Measurements from ENCODE around the gene ERBB4. TPM values are rescaled to one million over a fixed set of nuclear protein-coding genes. Genes with fewer than 3 reads are reported as not detected.

Gene ERBB4
- total RNA-seq, 1 donor from 2014 or later = 0.36 TPM

GRCh38 chr2:212064318-212064717 lies 474.3 kb downstream of the ERBB4 start:
- no peak for DNase-seq (ENCODE audit: low spot score)
- Mint-ChIP-seq H3K27me3 (ENCODE audit: unreplicated experiment) (no peaks in the 10 kb centered on the region), H3K9me3 (ENCODE audit: unreplicated experiment) (no peaks in the 10 kb centered on the region), H3K4me3 (ENCODE audit: unreplicated experiment) (no peak overlapping the region), H3K36me3 (ENCODE audit: low read depth, unreplicated experiment) (no peaks in the 10 kb centered on the region), H3K4me1 (ENCODE audit: unreplicated experiment) (no peaks in the 10 kb centered on the region), H3K27ac (ENCODE audit: unreplicated experiment) (no peak overlapping the region)
- no peak for TF ChIP-seq CTCF (IDR thresholded peaks at IDR 0.05; ENCODE audit: unreplicated experiment)

DNA sequence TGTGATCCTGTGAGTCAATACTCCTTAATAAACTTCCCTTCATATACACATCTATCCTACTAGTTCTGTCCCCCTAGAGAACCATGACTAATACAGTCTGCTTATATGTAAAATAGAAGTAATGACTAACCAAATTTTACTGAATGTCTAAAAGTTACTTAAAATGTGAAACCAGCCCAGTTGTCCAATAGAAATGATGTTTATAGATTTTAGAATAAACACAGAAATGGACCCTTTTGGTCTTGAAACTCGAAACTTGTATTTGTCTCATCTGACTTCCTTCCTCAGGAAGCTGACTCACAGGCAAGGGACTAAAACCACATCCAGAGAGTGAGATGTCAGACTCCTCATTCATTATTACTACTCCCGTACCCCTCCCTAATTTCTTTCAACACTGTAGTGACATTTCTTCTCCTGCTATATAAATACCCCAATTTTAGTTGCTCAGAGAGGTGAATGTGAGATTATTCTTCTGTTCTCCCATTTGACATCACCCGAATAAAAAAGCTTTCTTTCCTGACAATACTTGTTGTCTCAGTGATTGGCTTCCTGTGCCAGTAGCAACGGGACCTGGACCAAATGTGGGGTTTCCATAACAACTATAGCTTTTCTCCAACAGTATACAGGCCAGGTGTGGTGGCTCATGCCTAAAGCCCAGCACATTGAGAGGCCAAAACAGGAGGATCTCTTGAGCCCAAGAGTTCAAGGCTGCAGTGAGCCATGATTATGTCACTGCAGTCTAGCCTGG lies 486.0 kb downstream of the ERBB4 start:
- Mint-ChIP-seq H3K27me3 (ENCODE audit: unreplicated experiment) (peaks cover 6% of the 10 kb centered on the region), H3K4me1 (ENCODE audit: unreplicated experiment) (no peaks in the 10 kb centered on the region), H3K9me3 (ENCODE audit: unreplicated experiment) (peaks cover 6% of the 10 kb centered on the region), H3K36me3 (ENCODE audit: low read depth, unreplicated experiment) (peaks cover 15% of the 10 kb centered on the region), H3K4me3 (ENCODE audit: unreplicated experiment) (no peak overlapping the region), H3K27ac (ENCODE audit: unreplicated experiment) (no peak overlapping the region)
- TF ChIP-seq CTCF (IDR thresholded peaks at IDR 0.05; ENCODE audit: unreplicated experiment) = no peak
- no peak for DNase-seq (ENCODE audit: low spot score)

GRCh38 chr2:212050871-212051270 lies 487.7 kb downstream of the ERBB4 start:
- peaks cover 2% of the 10 kb centered on the region for H3K27me3 Mint-ChIP-seq (ENCODE audit: unreplicated experiment)
- DNase-seq (ENCODE audit: low spot score) = no peak
- H3K27ac Mint-ChIP-seq (ENCODE audit: unreplicated experiment) = no peak overlapping the region
- no peak for TF ChIP-seq CTCF (IDR thresholded peaks at IDR 0.05; ENCODE audit: unreplicated experiment)
- H3K4me1 Mint-ChIP-seq (ENCODE audit: unreplicated experiment) = no peaks in the 10 kb centered on the region
- H3K9me3 Mint-ChIP-seq (ENCODE audit: unreplicated experiment) = peaks cover 6% of the 10 kb centered on the region
- H3K4me3 Mint-ChIP-seq (ENCODE audit: unreplicated experiment) = no peak overlapping the region
- peaks cover 15% of the 10 kb centered on the region for H3K36me3 Mint-ChIP-seq (ENCODE audit: low read depth, unreplicated experiment)

- Mint-ChIP-seq H3K4me1 (ENCODE audit: unreplicated experiment) (no peaks in the 10 kb centered on the region), H3K36me3 (ENCODE audit: low read depth, unreplicated experiment) (no peaks in the 10 kb centered on the region), H3K4me3 (ENCODE audit: unreplicated experiment) (no peak overlapping the region), H3K27ac (ENCODE audit: unreplicated experiment) (no peak overlapping the region), H3K9me3 (ENCODE audit: unreplicated experiment) (no peaks in the 10 kb centered on the region), H3K27me3 (ENCODE audit: unreplicated experiment) (no peaks in the 10 kb centered on the region)
- no peak for DNase-seq (ENCODE audit: low spot score)
- TF ChIP-seq CTCF (IDR thresholded peaks at IDR 0.05; ENCODE audit: unreplicated experiment) = no peak
Observed at GRCh38 chr2:212042562-212042961, 496.0 kb downstream of the ERBB4 start.

DNA sequence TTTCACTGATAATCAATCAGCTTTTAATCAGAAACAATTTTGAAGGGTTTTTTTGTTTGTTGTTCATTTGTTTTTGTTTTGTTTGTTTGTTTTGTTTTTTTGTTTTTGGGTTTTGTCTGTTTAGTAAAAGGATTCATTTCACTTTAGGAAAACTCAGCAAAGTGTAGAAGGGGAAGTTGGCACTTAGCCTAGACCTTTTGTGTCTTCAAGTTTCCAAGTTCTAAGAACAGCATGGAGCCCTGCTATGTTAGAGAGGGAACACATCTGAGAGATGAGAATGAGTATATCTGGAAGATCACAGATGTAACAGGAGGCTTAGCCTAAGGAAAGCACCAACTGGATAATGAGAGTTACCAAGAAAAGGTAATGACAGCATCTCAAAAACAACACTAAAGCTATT lies 501.5 kb downstream of the ERBB4 start:
- H3K36me3 Mint-ChIP-seq (ENCODE audit: low read depth, unreplicated experiment) = no peaks in the 10 kb centered on the region
- no peak for TF ChIP-seq CTCF (IDR thresholded peaks at IDR 0.05; ENCODE audit: unreplicated experiment)
- H3K4me1 Mint-ChIP-seq (ENCODE audit: unreplicated experiment) = no peaks in the 10 kb centered on the region
- H3K27ac Mint-ChIP-seq (ENCODE audit: unreplicated experiment) = no peak overlapping the region
- H3K27me3 Mint-ChIP-seq (ENCODE audit: unreplicated experiment) = no peaks in the 10 kb centered on the region
- H3K9me3 Mint-ChIP-seq (ENCODE audit: unreplicated experiment) = no peaks in the 10 kb centered on the region
- DNase-seq (ENCODE audit: low spot score) = no peak
- no peak overlapping the region for H3K4me3 Mint-ChIP-seq (ENCODE audit: unreplicated experiment)
